ENCODE data around the gene KIAA0753.

KIAA0753 gene

DNA sequence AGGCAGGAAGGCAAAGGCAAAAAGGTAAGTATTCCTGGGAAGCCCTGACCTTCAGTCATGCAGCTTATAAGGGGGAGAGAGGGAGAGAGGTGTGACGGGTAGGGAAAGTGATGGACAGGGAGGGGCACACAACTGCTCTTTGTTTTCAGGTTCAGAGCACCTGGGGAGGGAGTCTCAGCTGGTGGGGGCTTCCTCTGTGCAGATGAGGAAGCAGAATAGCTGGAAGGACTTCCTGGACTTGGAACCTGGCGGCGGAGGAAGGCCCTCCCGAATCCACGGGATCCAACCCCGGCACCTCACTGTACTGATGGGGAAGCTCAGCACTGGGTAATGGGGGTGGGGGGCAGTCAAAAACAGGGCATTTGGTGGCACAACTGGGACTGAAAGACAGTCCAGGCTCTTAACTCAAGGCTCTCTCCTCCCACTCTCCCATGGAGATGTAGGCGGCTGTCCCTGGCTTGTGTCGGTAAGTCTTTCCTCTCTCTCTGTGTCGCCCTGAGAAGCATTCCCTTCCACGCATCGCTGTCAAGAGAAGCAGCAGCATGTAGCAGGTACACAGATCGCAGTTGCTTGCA is 72.2 kb downstream of the KIAA0753 start:
- TF ChIP-seq, protein P1, sequence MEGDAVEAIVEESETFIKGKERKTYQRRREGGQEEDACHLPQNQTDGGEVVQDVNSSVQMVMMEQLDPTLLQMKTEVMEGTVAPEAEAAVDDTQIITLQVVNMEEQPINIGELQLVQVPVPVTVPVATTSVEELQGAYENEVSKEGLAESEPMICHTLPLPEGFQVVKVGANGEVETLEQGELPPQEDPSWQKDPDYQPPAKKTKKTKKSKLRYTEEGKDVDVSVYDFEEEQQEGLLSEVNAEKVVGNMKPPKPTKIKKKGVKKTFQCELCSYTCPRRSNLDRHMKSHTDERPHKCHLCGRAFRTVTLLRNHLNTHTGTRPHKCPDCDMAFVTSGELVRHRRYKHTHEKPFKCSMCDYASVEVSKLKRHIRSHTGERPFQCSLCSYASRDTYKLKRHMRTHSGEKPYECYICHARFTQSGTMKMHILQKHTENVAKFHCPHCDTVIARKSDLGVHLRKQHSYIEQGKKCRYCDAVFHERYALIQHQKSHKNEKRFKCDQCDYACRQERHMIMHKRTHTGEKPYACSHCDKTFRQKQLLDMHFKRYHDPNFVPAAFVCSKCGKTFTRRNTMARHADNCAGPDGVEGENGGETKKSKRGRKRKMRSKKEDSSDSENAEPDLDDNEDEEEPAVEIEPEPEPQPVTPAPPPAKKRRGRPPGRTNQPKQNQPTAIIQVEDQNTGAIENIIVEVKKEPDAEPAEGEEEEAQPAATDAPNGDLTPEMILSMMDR (IDR thresholded peaks at IDR 0.05; ENCODE audit: low read depth, low read length) = no peak
- DNase-seq (ENCODE audit: extremely low read depth, low read depth) = no peak

DNA sequence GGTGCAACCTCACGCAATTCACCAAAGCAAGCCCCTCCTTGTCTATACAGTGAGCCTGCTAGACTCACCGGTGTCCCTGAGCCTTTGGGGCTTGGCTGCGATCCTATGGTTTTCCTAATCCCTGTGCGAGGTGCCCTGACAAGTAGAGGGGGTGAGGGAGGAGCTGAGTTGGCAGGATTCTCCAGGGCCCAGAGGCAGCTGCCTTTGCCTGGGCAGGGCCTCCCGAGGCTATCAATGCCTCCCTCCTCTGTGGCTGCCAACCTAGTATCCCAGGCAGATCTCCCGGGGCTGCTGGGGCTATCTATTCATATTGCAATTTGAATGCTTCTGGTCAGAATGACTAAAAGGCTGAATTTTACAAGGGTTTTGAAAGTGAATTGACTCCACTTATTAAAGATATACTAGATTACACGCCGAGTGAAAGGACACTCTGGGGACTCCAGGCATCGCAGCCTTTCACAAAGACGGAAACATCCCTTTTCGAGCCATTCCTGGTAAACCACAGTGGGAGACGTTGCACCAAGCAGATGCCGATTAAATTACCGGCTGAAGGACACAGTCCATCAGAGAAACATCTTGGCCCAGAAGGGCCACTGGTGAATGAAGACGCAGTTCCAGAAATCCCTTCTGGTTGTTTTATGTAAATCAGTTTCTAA is 72.9 kb downstream of the KIAA0753 start:
- TF ChIP-seq, protein P1 (IDR thresholded peaks at IDR 0.05; ENCODE audit: low read depth, low read length) = no peak

DNA sequence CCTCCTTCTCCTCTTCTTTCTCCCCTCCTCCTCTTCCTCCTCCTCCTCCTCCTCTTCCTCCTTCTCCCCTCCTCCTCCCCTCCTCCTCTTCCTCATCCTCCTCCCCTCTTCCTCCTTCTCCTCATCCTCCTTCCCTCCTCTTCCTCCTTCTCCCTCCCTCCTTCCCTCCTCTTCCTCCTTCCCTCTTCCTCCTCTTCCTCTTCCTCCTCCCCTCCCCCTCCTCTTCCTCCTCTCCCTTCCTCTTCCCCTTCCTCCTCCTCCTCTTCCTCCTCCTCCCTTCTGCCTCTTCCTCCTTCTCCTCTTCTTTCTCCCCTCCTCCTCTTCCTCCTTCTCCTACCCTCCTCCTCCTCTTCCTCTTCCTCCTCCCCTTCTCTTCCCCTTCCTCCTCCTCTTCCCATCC is 79.1 kb downstream of the KIAA0753 start:
- TF ChIP-seq, protein P1 (IDR thresholded peaks at IDR 0.05; ENCODE audit: low read depth, low read length) = no peak
- DNase-seq (ENCODE audit: extremely low read depth, low read depth) = no peak

More for the DNA sequence above, 72.9 kb downstream of the KIAA0753 start:
- no peak for DNase-seq (ENCODE audit: extremely low read depth, low read depth)

DNA sequence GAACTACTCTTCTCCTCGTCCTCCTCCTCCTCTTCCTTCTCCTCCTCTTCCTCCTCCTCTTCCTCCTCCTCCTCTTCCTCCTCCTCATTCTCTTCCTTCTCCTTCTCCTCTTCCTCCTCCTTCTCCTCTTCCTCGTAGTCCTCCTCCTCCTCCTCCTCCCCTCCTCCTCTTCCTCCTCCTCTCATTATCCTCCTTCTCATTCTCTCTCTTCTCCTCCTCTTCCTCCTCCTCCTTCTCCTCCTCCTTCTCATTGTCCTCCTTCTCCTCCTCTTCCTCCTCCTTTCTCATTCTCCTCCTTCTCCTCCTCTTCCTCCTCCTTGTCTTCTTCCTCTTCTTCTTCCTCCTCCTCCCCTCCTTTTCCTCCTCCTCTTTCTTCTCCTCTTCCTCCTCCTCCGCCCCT is 80.0 kb downstream of the KIAA0753 start:
- DNase-seq (ENCODE audit: extremely low read depth, low read depth) = no peak
- TF ChIP-seq, protein P1 (IDR thresholded peaks at IDR 0.05; ENCODE audit: low read depth, low read length) = no peak

DNA sequence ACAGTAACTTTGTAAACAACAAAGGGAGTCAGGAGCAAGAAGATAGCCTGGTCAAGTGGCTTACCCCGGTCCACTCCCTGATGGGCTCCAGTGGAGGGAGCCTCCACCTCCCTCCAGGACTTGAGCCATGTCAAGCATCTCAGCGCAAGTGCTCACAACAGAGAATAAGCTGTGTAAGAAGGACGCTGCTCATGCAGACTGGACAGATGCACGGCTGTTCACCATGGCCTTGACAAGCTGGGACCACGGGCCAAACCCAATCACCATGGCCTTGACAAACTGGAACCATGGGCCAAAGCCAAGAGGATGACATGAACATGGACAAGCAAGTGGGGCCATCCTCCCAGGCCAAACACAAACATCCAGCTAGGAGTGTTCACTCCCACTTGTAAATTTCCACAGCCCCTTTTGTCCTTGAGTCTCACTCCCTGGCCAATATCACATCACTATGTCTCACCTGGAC is 80.7 kb downstream of the KIAA0753 start:
- TF ChIP-seq, protein P1 (IDR thresholded peaks at IDR 0.05; ENCODE audit: low read depth, low read length) = no peak
- DNase-seq (ENCODE audit: extremely low read depth, low read depth) = no peak

DNA sequence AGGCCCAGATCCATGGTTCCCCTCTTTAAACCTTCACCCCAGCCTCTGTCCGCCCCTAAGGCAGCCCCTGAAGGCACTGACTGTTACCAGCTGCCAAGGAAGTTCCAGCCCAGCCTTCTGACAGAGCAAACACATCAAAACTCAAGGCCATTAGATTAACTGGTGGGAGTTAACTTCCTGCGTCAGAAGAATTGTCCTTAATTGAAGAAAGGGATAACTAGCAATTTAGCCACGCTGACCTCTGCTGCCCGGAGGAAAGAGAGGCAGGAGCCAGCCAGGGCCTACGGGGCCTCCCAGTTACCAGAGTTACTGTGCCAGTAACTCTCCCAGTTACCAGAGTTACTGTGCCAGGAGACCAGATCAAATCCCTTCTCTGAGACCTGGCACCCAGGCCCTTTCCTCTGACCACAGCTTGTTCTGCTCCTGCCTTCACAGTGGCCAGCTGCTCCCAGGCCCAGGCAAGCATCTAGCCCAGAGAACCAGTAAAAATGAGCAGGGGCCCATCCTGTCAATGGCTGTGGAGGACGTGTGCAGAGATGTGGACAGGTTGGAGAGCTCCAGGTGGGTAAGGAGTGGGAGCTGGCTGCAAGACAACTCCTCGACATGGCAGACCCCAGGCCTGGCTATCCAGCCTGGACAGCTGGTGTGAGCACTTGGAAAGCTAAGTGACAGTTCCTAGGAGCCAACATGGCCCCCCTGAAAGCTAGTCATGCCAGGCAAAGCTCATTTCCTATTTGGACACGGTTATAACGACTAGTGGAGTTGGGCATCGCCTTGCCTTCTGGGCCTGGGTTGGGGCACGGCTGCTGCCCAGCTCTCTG is 81.4 kb downstream of the KIAA0753 start:
- DNase-seq (ENCODE audit: extremely low read depth, low read depth) = no peak
- TF ChIP-seq, protein P1 (IDR thresholded peaks at IDR 0.05; ENCODE audit: low read depth, low read length) = no peak

DNA sequence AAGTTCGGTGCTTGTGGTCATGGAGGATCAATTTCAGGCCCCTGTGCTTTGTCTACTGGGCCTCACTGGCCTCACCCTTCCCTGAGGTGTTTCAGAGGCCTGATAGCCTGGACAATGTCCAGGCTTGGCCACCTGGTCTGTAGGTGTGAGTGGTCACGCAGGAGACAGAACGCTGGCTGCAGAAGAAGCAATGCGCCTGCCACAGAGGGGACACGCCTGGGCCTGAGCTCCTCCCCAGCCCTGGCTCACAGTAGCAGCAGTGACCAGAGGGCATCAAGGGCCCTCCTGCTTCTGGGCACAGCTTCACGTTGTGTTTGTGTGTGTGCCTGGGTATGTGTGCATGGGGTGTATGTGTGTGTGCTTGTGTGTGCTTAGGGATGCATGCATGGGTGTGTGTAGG is 82.2 kb downstream of the KIAA0753 start:
- DNase-seq (ENCODE audit: extremely low read depth, low read depth) = no peak

More for the DNA sequence above, 82.2 kb downstream of the KIAA0753 start:
- TF ChIP-seq, protein P1 (IDR thresholded peaks at IDR 0.05; ENCODE audit: low read depth, low read length) = no peak
